OCI-LY7 (cell line): ENCODE data around the gene KIRREL3.

Experiments used
- CTCF ChIP-seq: fragments of 200-600 bp; sonication (generic); conservative IDR thresholded peaks from 2 replicates; pipeline ENCODE4 v1.5.1; 2014; ENCODE audit warnings: mild to moderate bottlenecking, antibody characterized with exemption, low read length, moderate library complexity, mixed read lengths
- EZH2phosphoT487 ChIP-seq: fragments of 200-600 bp; sonication (generic); IDR thresholded peaks from 2 replicates; pipeline ENCODE4 v1.6.1; 2018; ENCODE audit warnings: low read depth, borderline replicate concordance, mild to moderate bottlenecking, mixed run types, antibody characterized with exemption, low read length, moderate library complexity, mixed read lengths

GRCh38 chr11:126637795-126638175 lies 362.8 kb downstream of the KIRREL3 start:
- TF ChIP-seq CTCF (no peak), EZH2phosphoT487 (no peak)
